ENCODE results near the gene SIGLEC15.
"Not testable (repeated sequence)": the region's sequence is repeated elsewhere in the genome, so short reads cannot be mapped to it uniquely, and the experiment has no call there.

Gene SIGLEC15

GRCh38 chr18:45817543-45817942, 7.9 kb upstream of the SIGLEC15 start:
- DNase-seq (ENCODE audit: low read depth, low spot score): no peak
- no peak overlapping the region for H3K27ac ChIP-seq

GRCh38 chr18:45818765-45819164, 6.7 kb upstream of the SIGLEC15 start:
- DNase-seq (ENCODE audit: low read depth, low spot score); H3K27ac ChIP-seq: not testable (repeated sequence)

DNA sequence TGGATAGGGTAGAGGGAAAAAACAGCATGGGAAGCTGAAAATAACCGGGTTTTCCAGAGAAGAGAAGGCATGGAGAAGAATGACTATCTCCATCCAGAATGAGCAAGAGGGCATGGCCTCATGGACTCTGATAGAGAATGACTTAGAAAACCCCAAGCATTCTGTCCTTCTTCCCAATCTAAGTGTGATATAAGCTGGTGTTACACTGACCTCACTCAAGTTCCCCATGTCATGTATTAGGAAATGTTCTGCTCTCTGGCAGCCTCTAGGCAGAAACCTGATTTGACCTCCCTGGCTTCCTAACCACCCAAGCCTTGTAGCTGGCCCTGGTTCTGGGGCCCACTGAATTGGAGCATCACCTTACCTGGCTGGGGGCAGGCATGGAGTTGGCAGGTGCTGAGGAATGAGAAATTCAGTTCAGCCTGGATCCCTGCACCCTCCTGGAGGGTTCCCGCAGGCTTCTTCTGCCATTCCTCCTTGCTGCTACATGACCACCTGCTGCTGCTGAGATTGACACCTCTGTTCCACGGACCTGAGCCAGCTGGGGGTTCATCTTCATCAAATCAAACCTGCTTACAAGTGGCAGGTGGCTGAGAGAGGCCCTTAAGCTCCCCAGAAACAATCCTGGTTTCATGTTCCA, 5.2 kb upstream of the SIGLEC15 start:
- DNase-seq (ENCODE audit: low read depth, low spot score): no peak
- H3K27ac ChIP-seq: no peak overlapping the region

GRCh38 chr18:45821026-45821425, 4.4 kb upstream of the SIGLEC15 start:
- no peak for DNase-seq (ENCODE audit: low read depth, low spot score)
- H3K27ac ChIP-seq: no peak overlapping the region

GRCh38 chr18:45821711-45822110, 3.8 kb upstream of the SIGLEC15 start:
- no peak overlapping the region for H3K27ac ChIP-seq
- no peak for DNase-seq (ENCODE audit: low read depth, low spot score)

- no peak overlapping the region for H3K27ac ChIP-seq
- no peak for DNase-seq (ENCODE audit: low read depth, low spot score)
Measured at GRCh38 chr18:45826084-45826483, 609 bp downstream of the SIGLEC15 start.

GRCh38 chr18:45826716-45827115, 1.2 kb downstream of the SIGLEC15 start:
- not testable (repeated sequence) for DNase-seq (ENCODE audit: low read depth, low spot score); H3K27ac ChIP-seq

DNA sequence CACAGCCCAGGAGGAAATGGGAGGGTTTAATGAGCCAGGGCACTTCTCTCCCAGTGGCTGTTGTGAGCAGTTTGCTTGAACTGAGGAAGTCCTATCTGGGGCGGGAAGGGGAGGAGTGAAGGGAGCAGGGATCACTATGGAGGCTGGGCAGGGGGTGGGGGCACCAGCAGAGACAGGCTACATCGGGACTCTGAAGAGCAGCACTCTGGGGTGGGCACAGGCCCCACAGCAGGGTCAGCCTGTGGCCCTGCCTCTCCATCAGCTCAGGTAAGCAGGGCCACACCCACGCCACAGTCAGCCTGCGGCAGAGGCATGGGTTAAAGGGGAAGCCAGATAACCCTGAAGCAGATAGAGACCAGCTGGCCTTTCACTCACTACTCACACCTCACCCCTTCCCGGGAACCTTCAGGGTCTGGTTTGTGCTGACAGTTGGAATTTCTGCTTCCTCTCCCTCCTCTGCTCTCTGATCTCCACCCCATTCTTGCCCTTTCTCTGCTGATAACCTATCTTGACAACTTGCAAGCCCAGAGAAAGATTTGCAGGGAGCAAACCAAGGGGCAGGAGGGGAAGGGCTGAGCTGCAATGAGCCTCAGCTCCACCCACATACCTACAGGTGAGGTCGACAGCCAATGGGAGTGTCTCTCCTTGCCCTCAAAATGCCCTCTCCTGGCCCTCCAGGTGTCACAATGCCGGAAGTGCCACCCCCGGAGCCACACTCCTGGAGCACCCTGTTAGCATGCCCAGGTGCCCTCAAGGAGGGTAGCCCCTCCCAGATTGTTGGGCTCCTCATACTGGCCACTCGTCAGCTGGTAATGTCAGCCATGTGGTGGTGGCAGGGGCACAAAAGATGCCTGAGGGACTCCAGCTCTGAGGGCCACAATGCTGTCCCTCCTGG, 3.7 kb downstream of the SIGLEC15 start:
- no peak for DNase-seq (ENCODE audit: low read depth, low spot score)
- H3K27ac ChIP-seq: no peak overlapping the region

- no peak for DNase-seq (ENCODE audit: low read depth, low spot score)
- H3K27ac ChIP-seq: no peak overlapping the region
Measured at GRCh38 chr18:45829855-45830254, 4.4 kb downstream of the SIGLEC15 start.

DNA sequence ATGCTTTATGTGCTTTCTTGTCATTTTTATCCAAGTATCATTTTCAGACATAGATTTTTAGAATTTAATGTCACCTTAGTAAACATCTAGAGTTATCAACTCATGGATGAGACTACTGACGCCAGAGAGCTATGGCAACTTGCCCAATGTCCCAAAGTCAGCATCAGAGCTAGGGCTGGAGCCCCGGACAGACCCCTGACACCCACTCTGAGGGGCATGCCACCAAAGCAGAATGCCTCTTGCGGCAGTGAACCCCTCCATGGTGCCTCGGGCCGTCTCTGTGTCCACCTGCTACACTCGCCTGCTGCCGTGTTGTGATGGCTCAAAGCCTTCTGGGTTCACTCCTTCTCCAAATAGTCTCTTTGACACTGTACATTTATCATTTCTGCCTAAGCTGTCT, 5.4 kb downstream of the SIGLEC15 start:
- no peak overlapping the region for H3K27ac ChIP-seq
- DNase-seq (ENCODE audit: low read depth, low spot score): no peak

- H3K27ac ChIP-seq: no peak overlapping the region
- no peak for DNase-seq (ENCODE audit: low read depth, low spot score)
Measured at GRCh38 chr18:45833846-45834245, 8.4 kb downstream of the SIGLEC15 start.

DNA sequence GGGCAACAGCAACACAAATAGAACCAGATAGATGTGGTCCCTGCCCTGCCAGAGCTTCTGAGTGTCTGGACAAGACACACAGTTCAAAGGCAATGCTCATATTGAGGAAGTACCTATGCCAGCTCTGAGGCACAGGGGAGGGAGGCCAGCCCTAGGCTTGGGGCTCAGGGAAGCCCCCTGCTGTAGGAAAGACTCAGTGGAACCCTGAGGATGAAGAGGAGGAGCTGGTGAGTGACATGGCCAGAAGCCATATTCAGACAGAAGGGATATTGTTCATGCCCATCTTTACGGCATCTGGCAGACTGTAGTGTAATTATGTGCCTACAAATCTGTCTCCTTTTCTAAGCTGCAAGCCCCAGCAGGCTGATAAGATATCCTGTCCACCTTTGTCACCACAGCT, 8.8 kb downstream of the SIGLEC15 start:
- no peak overlapping the region for H3K27ac ChIP-seq
- DNase-seq (ENCODE audit: low read depth, low spot score): no peak

DNA sequence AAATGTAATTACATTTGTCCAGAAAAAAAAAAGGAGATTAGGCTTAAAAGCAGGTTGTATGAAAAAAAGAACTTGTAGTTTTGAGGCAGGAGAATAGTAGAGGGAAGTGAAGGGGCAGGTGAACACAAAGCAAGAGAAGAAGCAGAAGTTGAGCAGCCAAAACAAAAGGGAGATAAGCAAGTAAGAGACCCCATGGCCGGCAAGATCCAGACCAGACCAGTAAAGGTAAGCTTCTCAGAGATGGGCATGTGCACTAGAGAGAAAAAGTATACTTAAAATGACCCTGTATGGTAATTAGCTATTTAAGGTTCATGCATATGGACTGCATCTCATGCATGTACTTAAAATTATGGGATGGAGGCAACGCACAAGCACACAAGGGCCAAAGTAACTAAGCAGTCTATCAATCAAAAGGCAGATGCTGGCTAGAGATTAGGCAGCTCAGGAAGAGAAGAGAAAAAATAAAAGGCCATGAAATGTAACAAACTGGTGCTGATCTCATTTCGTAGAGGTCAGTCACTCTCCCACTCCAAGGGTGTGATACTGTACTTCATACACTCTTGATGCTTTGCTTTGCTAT, 9.7 kb downstream of the SIGLEC15 start:
- no peak for DNase-seq (ENCODE audit: low read depth, low spot score)
- no peak overlapping the region for H3K27ac ChIP-seq

DNA sequence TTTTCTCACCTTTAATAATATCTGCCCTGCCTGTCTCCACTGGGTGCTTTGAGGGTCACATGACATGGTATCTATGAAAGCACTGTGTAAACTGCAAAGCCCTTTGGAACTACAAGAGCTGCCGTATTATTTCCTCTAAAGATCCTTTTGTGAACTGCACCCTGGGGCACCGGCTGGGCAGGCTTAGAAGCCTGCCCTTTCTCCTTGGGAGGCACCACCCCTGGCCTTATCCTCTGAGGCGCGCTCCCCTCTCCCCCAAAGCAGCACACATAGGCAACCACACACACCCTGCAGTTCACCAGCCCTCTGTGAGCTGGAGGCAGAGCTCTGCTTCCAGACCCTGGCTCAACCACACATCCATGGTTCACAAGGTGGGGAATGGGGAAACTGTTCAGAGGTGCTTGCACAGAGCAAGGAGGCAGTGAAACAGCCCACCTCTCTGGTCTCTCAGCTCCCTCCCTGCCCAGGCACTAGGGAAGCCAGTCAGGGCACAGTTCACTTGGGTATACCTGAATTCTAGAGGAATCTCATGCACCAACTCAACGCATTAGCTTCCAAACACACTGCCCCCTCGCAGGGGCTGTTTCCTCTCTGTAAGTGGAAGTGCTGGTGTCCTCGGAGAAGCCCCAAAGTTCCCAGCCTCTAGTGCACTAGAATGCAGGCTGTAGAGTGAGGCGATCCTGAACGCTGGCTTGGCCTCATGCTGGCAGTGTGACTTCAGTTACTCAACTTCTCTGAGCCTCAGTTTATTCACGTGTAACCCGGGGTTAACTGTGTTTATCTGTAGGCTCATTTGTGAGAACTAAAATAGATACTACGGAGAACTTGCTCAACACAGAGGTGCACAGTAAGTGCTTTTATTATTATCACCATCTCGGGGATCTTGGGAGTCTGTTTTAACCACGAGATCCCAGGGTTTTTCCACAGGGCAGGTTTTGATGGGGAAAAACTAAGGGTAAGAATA, 11.0 kb downstream of the SIGLEC15 start:
- DNase-seq (ENCODE audit: low read depth, low spot score): no peak
- no peak overlapping the region for H3K27ac ChIP-seq

DNA sequence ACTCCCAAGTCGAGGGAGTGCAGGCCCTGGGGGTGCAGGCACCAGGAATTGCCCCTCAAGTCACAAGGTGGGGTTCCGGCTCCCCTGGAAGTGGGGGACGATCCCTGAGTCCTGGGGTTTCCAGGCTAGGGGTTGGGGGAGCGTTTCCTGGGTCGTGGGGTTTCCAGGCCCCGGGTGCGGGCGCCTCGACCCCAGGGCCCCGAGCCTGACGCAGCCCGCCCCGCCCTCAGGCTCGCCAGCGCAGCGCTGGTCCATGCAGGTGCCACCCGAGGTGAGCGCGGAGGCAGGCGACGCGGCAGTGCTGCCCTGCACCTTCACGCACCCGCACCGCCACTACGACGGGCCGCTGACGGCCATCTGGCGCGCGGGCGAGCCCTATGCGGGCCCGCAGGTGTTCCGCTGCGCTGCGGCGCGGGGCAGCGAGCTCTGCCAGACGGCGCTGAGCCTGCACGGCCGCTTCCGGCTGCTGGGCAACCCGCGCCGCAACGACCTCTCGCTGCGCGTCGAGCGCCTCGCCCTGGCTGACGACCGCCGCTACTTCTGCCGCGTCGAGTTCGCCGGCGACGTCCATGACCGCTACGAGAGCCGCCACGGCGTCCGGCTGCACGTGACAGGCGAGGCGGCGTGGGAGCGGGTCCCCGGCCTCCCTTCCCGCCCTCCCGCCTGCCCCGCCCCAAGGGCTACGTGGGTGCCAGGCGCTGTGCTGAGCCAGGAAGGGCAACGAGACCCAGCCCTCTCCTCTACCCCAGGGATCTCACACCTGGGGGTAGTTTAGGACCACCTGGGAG, 12.0 kb downstream of the SIGLEC15 start:
- H3K27ac ChIP-seq: no peak overlapping the region
- no peak for DNase-seq (ENCODE audit: low read depth, low spot score)

DNA sequence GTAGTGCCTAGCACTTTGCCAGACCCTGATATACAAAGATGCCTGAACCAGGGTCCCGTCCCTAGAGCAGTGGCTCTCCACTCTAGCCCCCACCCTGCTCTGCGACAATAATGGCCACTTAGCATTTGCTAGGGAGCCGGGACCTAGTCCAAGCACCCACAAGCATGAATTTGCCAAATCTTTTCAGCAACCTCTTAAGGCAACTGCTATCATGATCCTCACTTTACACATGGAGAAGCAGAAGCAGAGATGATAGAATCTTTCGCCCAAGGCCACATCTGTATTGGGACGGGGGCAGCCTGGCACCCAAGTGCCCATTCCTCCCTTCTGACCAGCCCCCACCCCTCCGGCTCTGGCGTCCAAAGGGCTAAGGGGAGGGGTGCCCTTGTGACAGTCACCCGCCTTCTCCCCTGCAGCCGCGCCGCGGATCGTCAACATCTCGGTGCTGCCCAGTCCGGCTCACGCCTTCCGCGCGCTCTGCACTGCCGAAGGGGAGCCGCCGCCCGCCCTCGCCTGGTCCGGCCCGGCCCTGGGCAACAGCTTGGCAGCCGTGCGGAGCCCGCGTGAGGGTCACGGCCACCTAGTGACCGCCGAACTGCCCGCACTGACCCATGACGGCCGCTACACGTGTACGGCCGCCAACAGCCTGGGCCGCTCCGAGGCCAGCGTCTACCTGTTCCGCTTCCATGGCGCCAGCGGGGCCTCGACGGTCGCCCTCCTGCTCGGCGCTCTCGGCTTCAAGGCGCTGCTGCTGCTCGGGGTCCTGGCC, 13.0 kb downstream of the SIGLEC15 start:
- no peak for DNase-seq (ENCODE audit: low read depth, low spot score)

GRCh38 chr18:45839414-45840395, 14.2 kb downstream of the SIGLEC15 start:
- DNase-seq (ENCODE audit: low read depth, low spot score): peak; percentile 24
- no peak overlapping the region for H3K27ac ChIP-seq

More for the DNA sequence above, 13.0 kb downstream of the SIGLEC15 start:
- no peak overlapping the region for H3K27ac ChIP-seq
